Fibroblast of skin of back (primary cell): ENCODE data around the gene CEACAM8.
A peak's percentile ranks its signal among the peaks of the same experiment; 100 is the strongest.
"Not testable (repeated sequence)": the region's sequence is repeated elsewhere in the genome, so short reads cannot be mapped to it uniquely, and the experiment has no call there.

Experiments
- DNase-seq: peaks from one replicate; pipeline ENCODE4 v3.0.0-alpha.2; 2013

The CEACAM8 gene

GRCh38 chr19:42573642-42574041 is 21.1 kb downstream of the CEACAM8 start:
- no peak for DNase-seq

GRCh38 chr19:42571116-42571515 is 23.6 kb downstream of the CEACAM8 start:
- DNase-seq: no peak

GRCh38 chr19:42569193-42569592 is 25.5 kb downstream of the CEACAM8 start:
- no peak for DNase-seq

- no peak for DNase-seq
Observed at GRCh38 chr19:42568006-42568405, 26.7 kb downstream of the CEACAM8 start.

GRCh38 chr19:42567567-42567966 is 27.2 kb downstream of the CEACAM8 start:
- DNase-seq: no peak

- peak; percentile 40 for DNase-seq
Observed at GRCh38 chr19:42563352-42564210, 31.1 kb downstream of the CEACAM8 start.

GRCh38 chr19:42561512-42561911 is 33.2 kb downstream of the CEACAM8 start:
- DNase-seq: no peak

GRCh38 chr19:42560731-42561130 is 34.0 kb downstream of the CEACAM8 start:
- no peak for DNase-seq

GRCh38 chr19:42558450-42559150 is 36.1 kb downstream of the CEACAM8 start:
- no peak for DNase-seq

GRCh38 chr19:42557386-42557871 is 37.3 kb downstream of the CEACAM8 start:
- not testable (repeated sequence) for DNase-seq

GRCh38 chr19:42555801-42556200 is 38.9 kb downstream of the CEACAM8 start:
- DNase-seq: no peak

GRCh38 chr19:42555317-42555716 is 39.4 kb downstream of the CEACAM8 start:
- no peak for DNase-seq

GRCh38 chr19:42554046-42554575 is 40.6 kb downstream of the CEACAM8 start:
- DNase-seq: no peak

- peak; percentile 50 for DNase-seq
Observed at GRCh38 chr19:42553292-42554045, 41.3 kb downstream of the CEACAM8 start.

- DNase-seq: no peak
Observed at GRCh38 chr19:42552086-42553065, 42.3 kb downstream of the CEACAM8 start.

- DNase-seq: not testable (repeated sequence)
Observed at GRCh38 chr19:42550521-42550920, 44.2 kb downstream of the CEACAM8 start.

- not testable (repeated sequence) for DNase-seq
Observed at GRCh38 chr19:42549067-42549466, 45.7 kb downstream of the CEACAM8 start.

GRCh38 chr19:42548552-42548951 is 46.2 kb downstream of the CEACAM8 start:
- no peak for DNase-seq

- DNase-seq: no peak
Observed at GRCh38 chr19:42547929-42548328, 46.8 kb downstream of the CEACAM8 start.

GRCh38 chr19:42546831-42547500 is 47.8 kb downstream of the CEACAM8 start:
- DNase-seq: no peak

- DNase-seq: no peak
Observed at GRCh38 chr19:42544146-42544545, 50.6 kb downstream of the CEACAM8 start.
